Measurements from ENCODE around the gene ANGPTL2. TPM values are rescaled to one million over a fixed set of nuclear protein-coding genes. Genes with fewer than 3 reads are reported as not detected.
"Not testable (repeated sequence)": the region's sequence is repeated elsewhere in the genome, so short reads cannot be mapped to it uniquely, and the experiment has no call there.

ANGPTL2 gene
- total RNA-seq, 1 experiment from 2014 or later, result 1.5 TPM

GRCh38 chr9:127159325-127159801, 36.9 kb upstream of the ANGPTL2 start:
- in situ Hi-C loops (cut with HindIII; ENCODE audit: low pct_unique_long_range_greater_than_20kb, low sequenced_read_pairs), result no loop called here
- peak; percentile 86 for DNase-seq (ENCODE audit: low read depth, low spot score)

- no peak for DNase-seq (ENCODE audit: low read depth, low spot score)
- in situ Hi-C loops (cut with HindIII; ENCODE audit: low pct_unique_long_range_greater_than_20kb, low sequenced_read_pairs), result no loop called here
Observed at GRCh38 chr9:127158786-127159324, 36.4 kb upstream of the ANGPTL2 start.

GRCh38 chr9:127155314-127155960, 33.0 kb upstream of the ANGPTL2 start:
- DNase-seq (ENCODE audit: low read depth, low spot score), result no peak

GRCh38 chr9:127154390-127155191, 32.2 kb upstream of the ANGPTL2 start:
- no peak for DNase-seq (ENCODE audit: low read depth, low spot score)
- in situ Hi-C loops (cut with HindIII; ENCODE audit: low pct_unique_long_range_greater_than_20kb, low sequenced_read_pairs), result no loop called here

More at GRCh38 chr9:127155314-127155960, 33.0 kb upstream of the ANGPTL2 start:
- in situ Hi-C loops (cut with HindIII; ENCODE audit: low pct_unique_long_range_greater_than_20kb, low sequenced_read_pairs), result no loop called here

- in situ Hi-C loops (cut with HindIII; ENCODE audit: low pct_unique_long_range_greater_than_20kb, low sequenced_read_pairs), result no loop called here
- no peak for DNase-seq (ENCODE audit: low read depth, low spot score)
Observed at GRCh38 chr9:127154003-127154389, 31.6 kb upstream of the ANGPTL2 start.

GRCh38 chr9:127153501-127153900, 31.1 kb upstream of the ANGPTL2 start:
- in situ Hi-C loops (cut with HindIII; ENCODE audit: low pct_unique_long_range_greater_than_20kb, low sequenced_read_pairs), result no loop called here
- DNase-seq (ENCODE audit: low read depth, low spot score), result no peak

GRCh38 chr9:127149463-127150390, 27.3 kb upstream of the ANGPTL2 start:
- no peak for DNase-seq (ENCODE audit: low read depth, low spot score)
- in situ Hi-C loops (cut with HindIII; ENCODE audit: low pct_unique_long_range_greater_than_20kb, low sequenced_read_pairs), result no loop called here

- in situ Hi-C loops (cut with HindIII; ENCODE audit: low pct_unique_long_range_greater_than_20kb, low sequenced_read_pairs), result no loop called here
Observed at GRCh38 chr9:127149010-127149409, 26.6 kb upstream of the ANGPTL2 start.

GRCh38 chr9:127148014-127148413, 25.6 kb upstream of the ANGPTL2 start:
- in situ Hi-C loops (cut with HindIII; ENCODE audit: low pct_unique_long_range_greater_than_20kb, low sequenced_read_pairs), result no loop called here
- no peak for DNase-seq (ENCODE audit: low read depth, low spot score)

More at GRCh38 chr9:127149010-127149409, 26.6 kb upstream of the ANGPTL2 start:
- DNase-seq (ENCODE audit: low read depth, low spot score), result no peak

- in situ Hi-C loops (cut with HindIII; ENCODE audit: low pct_unique_long_range_greater_than_20kb, low sequenced_read_pairs), result no loop called here
- no peak for DNase-seq (ENCODE audit: low read depth, low spot score)
Observed at GRCh38 chr9:127147251-127147650, 24.8 kb upstream of the ANGPTL2 start.

- DNase-seq (ENCODE audit: low read depth, low spot score), result not testable (repeated sequence)
Observed at GRCh38 chr9:127146841-127147240, 24.4 kb upstream of the ANGPTL2 start.

GRCh38 chr9:127144670-127145445, 22.4 kb upstream of the ANGPTL2 start:
- DNase-seq (ENCODE audit: low read depth, low spot score), result no peak
- in situ Hi-C loops (cut with HindIII; ENCODE audit: low pct_unique_long_range_greater_than_20kb, low sequenced_read_pairs), result no loop called here

More at GRCh38 chr9:127146841-127147240, 24.4 kb upstream of the ANGPTL2 start:
- in situ Hi-C loops (cut with HindIII; ENCODE audit: low pct_unique_long_range_greater_than_20kb, low sequenced_read_pairs), result not testable (repeated sequence)

GRCh38 chr9:127143920-127144465, 21.6 kb upstream of the ANGPTL2 start:
- in situ Hi-C loops (cut with HindIII; ENCODE audit: low pct_unique_long_range_greater_than_20kb, low sequenced_read_pairs), result no loop called here
- DNase-seq (ENCODE audit: low read depth, low spot score), result no peak

GRCh38 chr9:127142931-127143464, 20.6 kb upstream of the ANGPTL2 start:
- no peak for DNase-seq (ENCODE audit: low read depth, low spot score)
- in situ Hi-C loops (cut with HindIII; ENCODE audit: low pct_unique_long_range_greater_than_20kb, low sequenced_read_pairs), result no loop called here

GRCh38 chr9:127142291-127142690, 19.9 kb upstream of the ANGPTL2 start:
- no peak for DNase-seq (ENCODE audit: low read depth, low spot score)
- in situ Hi-C loops (cut with HindIII; ENCODE audit: low pct_unique_long_range_greater_than_20kb, low sequenced_read_pairs), result no loop called here

- in situ Hi-C loops (cut with HindIII; ENCODE audit: low pct_unique_long_range_greater_than_20kb, low sequenced_read_pairs), result no loop called here
- DNase-seq (ENCODE audit: low read depth, low spot score), result no peak
Observed at GRCh38 chr9:127140842-127141675, 18.6 kb upstream of the ANGPTL2 start.
